Astrocyte (in vitro differentiated cells and primary cell): ENCODE data around the gene CERS4.

Source experiments
- CTCF ChIP-seq: IDR thresholded peaks from 2 replicates; pipeline ENCODE4 v1.5.1; 2011; ENCODE audit warnings: low read depth, mild to moderate bottlenecking, inconsistent platforms, low read length, moderate library complexity; ENCODE audit not compliant: insufficient read depth
- EZH2 ChIP-seq: IDR thresholded peaks from 2 replicates; pipeline ENCODE4 v1.6.1; 2012; ENCODE audit warnings: mild to moderate bottlenecking, low read length, inconsistent platforms; ENCODE audit not compliant: insufficient read depth

GRCh38 chr19:8243146-8243545, 34.0 kb downstream of the CERS4 start:
- TF ChIP-seq CTCF, result no peak
- TF ChIP-seq EZH2, result no peak
